Stomach (tissue), 4 donors: Measurements from ENCODE around the gene PRKCB.

Source experiments
- CTCF ChIP-seq, 7 experiments: fragments of 450-650 bp in 4 of 7; fragments of 200-600 bp in 3 of 7; sonication (generic) in 3 of 7; IDR thresholded peaks; one replicate each; pipeline ENCODE4 v1.5.1; 2016 to 2019; ENCODE audit warnings: antibody characterized with exemption in 7 of 7, control low read depth in 2 of 7, mild to moderate bottlenecking in 1 of 7
- EP300 ChIP-seq: sonication (generic); formaldehyde crosslinking; IDR thresholded peaks from one replicate; pipeline ENCODE4 v1.6.1; 2017; ENCODE audit warnings: antibody characterized with exemption
- POLR2A ChIP-seq, 4 donors: fragments of 450-650 bp; IDR thresholded peaks; one replicate each; pipeline ENCODE4 v1.6.1; 2016; ENCODE audit warnings: antibody characterized with exemption in 4 of 4, control low read depth in 2 of 4, mild to moderate bottlenecking in 1 of 4, moderate library complexity in 1 of 4
- POLR2AphosphoS5 ChIP-seq, 3 donors: sonication (generic); formaldehyde crosslinking; IDR thresholded peaks; one replicate each; pipeline ENCODE4 v1.6.1; 2016; ENCODE audit warnings: antibody characterized with exemption in 3 of 3

GRCh38 chr16:23836404-23837311 is 875 bp downstream of the PRKCB start:
- TF ChIP-seq CTCF (IDR thresholded peaks at IDR 0.05), result no peak
- TF ChIP-seq POLR2A (IDR thresholded peaks at IDR 0.05), result no peak
- TF ChIP-seq POLR2AphosphoS5 (IDR thresholded peaks at IDR 0.05), result no peak
- TF ChIP-seq EP300, result no peak
